Astrocyte (in vitro differentiated cells and primary cell): ENCODE data around the gene MGMT. TPM values are rescaled to one million over a fixed set of nuclear protein-coding genes. Genes with fewer than 3 reads are reported as not detected.

Experiments
- DNase-seq: peaks from one replicate; pipeline ENCODE4 v3.0.0-alpha.2; 2010; ENCODE audit warnings: low read depth
- FAIRE-seq: peaks from 2 replicates; lab custom pipeline; 2011; peaks lifted over from hg19 to GRCh38; lab: Jason Lieb, UNC
- H2AFZ ChIP-seq: 2 replicates; pipeline ENCODE4 v1.6.0; 2012; ENCODE audit warnings: low read depth, low read length, inconsistent platforms
- H3K27ac ChIP-seq: 2 replicates; pipeline ENCODE4 v1.5.1; 2011; ENCODE audit warnings: low read depth, low read length, inconsistent platforms
- H3K27me3 ChIP-seq: 2 replicates; pipeline ENCODE4 v1.6.0; 2011; ENCODE audit warnings: low read length, inconsistent platforms; ENCODE audit not compliant: insufficient read depth
- H3K36me3 ChIP-seq: 2 replicates; pipeline ENCODE4 v1.5.1; 2011; ENCODE audit warnings: low read length, inconsistent platforms; ENCODE audit not compliant: insufficient read depth
- H3K4me1 ChIP-seq: 2 replicates; pipeline ENCODE4 v1.5.1; 2011; ENCODE audit warnings: low read length, inconsistent platforms; ENCODE audit not compliant: insufficient read depth
- H3K4me2 ChIP-seq: 2 replicates; pipeline ENCODE4 v1.6.0; 2012; ENCODE audit warnings: low read length, inconsistent platforms
- H3K4me3 ChIP-seq: 2 replicates; pipeline ENCODE4 v1.5.1; 2011; ENCODE audit warnings: low read depth, mild to moderate bottlenecking, low read length, inconsistent platforms; ENCODE audit not compliant: insufficient read depth
- H3K79me2 ChIP-seq: 2 replicates; pipeline ENCODE4 v1.6.0; 2012; ENCODE audit warnings: mild to moderate bottlenecking, low read length, inconsistent platforms; ENCODE audit not compliant: insufficient read depth
- H3K9ac ChIP-seq: 2 replicates; pipeline ENCODE4 v1.6.0; 2012; ENCODE audit warnings: mild to moderate bottlenecking, low read length, inconsistent platforms
- H3K9me3 ChIP-seq: 2 replicates; pipeline ENCODE4 v1.5.1; 2012; ENCODE audit warnings: low read depth, mild to moderate bottlenecking, low read length, inconsistent platforms; ENCODE audit not compliant: insufficient read depth
- H4K20me1 ChIP-seq: 2 replicates; pipeline ENCODE4 v1.6.0; 2012; ENCODE audit warnings: low read length, inconsistent platforms; ENCODE audit not compliant: insufficient read depth
- H3K27ac Mint-ChIP-seq: one replicate; pipeline ENCODE4 v1.8.0; 2021; ENCODE audit warnings: mild to moderate bottlenecking, mixed read lengths; ENCODE audit not compliant: unreplicated experiment
- H3K27me3 Mint-ChIP-seq: one replicate; pipeline ENCODE4 v1.8.0; 2021; ENCODE audit warnings: low read depth, mixed read lengths; ENCODE audit not compliant: unreplicated experiment
- H3K36me3 Mint-ChIP-seq: one replicate; pipeline ENCODE4 v1.8.0; 2021; ENCODE audit warnings: low read depth, mixed read lengths; ENCODE audit not compliant: unreplicated experiment
- H3K4me1 Mint-ChIP-seq: one replicate; pipeline ENCODE4 v1.8.0; 2021; ENCODE audit warnings: low read depth, mixed read lengths; ENCODE audit not compliant: unreplicated experiment
- H3K4me3 Mint-ChIP-seq: one replicate; pipeline ENCODE4 v1.8.0; 2021; ENCODE audit warnings: mild to moderate bottlenecking, moderate library complexity, mixed read lengths; ENCODE audit not compliant: unreplicated experiment
- H3K9me3 Mint-ChIP-seq: one replicate; pipeline ENCODE4 v1.8.0; 2021; ENCODE audit warnings: mild to moderate bottlenecking, mixed read lengths; ENCODE audit not compliant: unreplicated experiment
- CTCF ChIP-seq: IDR thresholded peaks from 2 replicates; pipeline ENCODE4 v1.5.1; 2011; ENCODE audit warnings: low read depth, mild to moderate bottlenecking, inconsistent platforms, low read length, moderate library complexity; ENCODE audit not compliant: insufficient read depth
- EZH2 ChIP-seq: IDR thresholded peaks from 2 replicates; pipeline ENCODE4 v1.6.1; 2012; ENCODE audit warnings: mild to moderate bottlenecking, low read length, inconsistent platforms; ENCODE audit not compliant: insufficient read depth
- total RNA-seq: library from RNA; stranded (reverse); gene quantifications from 2 replicates; pipeline ENCODE4 v1.2.1, GENCODE V29; 2021

Gene MGMT
- total RNA-seq, 1 donor from 2014 or later: 9.5 TPM

GRCh38 chr10:129556316-129556715 is 89.3 kb downstream of the MGMT start:
- H3K4me3 ChIP-seq: no peak overlapping the region
- H3K4me2 ChIP-seq: no peak overlapping the region
- Mint-ChIP-seq H3K36me3 (peaks cover 3% of the 10 kb centered on the region), H3K9me3 (no peaks in the 10 kb centered on the region), H3K4me3 (no peak overlapping the region), H3K27ac (no peak overlapping the region), H3K4me1 (no peaks in the 10 kb centered on the region), H3K27me3 (no peaks in the 10 kb centered on the region)
- H3K27me3 ChIP-seq: no peaks in the 10 kb centered on the region
- no peaks in the 10 kb centered on the region for H3K79me2 ChIP-seq
- no peaks in the 10 kb centered on the region for H3K9me3 ChIP-seq
- no peaks in the 10 kb centered on the region for H4K20me1 ChIP-seq
- DNase-seq (no peak), FAIRE-seq (no peak)
- H3K4me1 ChIP-seq: no peaks in the 10 kb centered on the region
- no peak overlapping the region for H3K27ac ChIP-seq
- no peaks in the 10 kb centered on the region for H3K36me3 ChIP-seq
- H3K9ac ChIP-seq: no peak overlapping the region
- TF ChIP-seq EZH2 (no peak), CTCF (no peak)
- no peak overlapping the region for H2AFZ ChIP-seq

GRCh38 chr10:129560361-129560760 is 93.3 kb downstream of the MGMT start:
- H3K27me3 Mint-ChIP-seq: no peaks in the 10 kb centered on the region
- peaks cover 2% of the 10 kb centered on the region for H3K36me3 Mint-ChIP-seq
- H3K27ac ChIP-seq: no peak overlapping the region
- no peak overlapping the region for H3K4me2 ChIP-seq
- no peaks in the 10 kb centered on the region for H3K9me3 Mint-ChIP-seq
- H3K36me3 ChIP-seq: no peaks in the 10 kb centered on the region
- H3K9ac ChIP-seq: no peak overlapping the region
- no peak overlapping the region for H3K27ac Mint-ChIP-seq
- H4K20me1 ChIP-seq: no peaks in the 10 kb centered on the region
- no peaks in the 10 kb centered on the region for H3K9me3 ChIP-seq
- no peaks in the 10 kb centered on the region for H3K4me1 ChIP-seq
- H3K4me1 Mint-ChIP-seq: no peaks in the 10 kb centered on the region
- no peaks in the 10 kb centered on the region for H3K27me3 ChIP-seq
- FAIRE-seq: no peak
- no peak overlapping the region for H2AFZ ChIP-seq
- no peak overlapping the region for H3K4me3 ChIP-seq
- no peak for DNase-seq
- no peak for TF ChIP-seq CTCF
- H3K4me3 Mint-ChIP-seq: no peak overlapping the region
- H3K79me2 ChIP-seq: no peaks in the 10 kb centered on the region

- Histone ChIP-seq H3K27me3 (no peaks in the 10 kb centered on the region), H3K4me3 (no peak overlapping the region), H3K9me3 (no peaks in the 10 kb centered on the region), H3K27ac (no peak overlapping the region), H3K9ac (no peak overlapping the region), H3K36me3 (no peaks in the 10 kb centered on the region), H3K4me2 (no peak overlapping the region), H3K79me2 (no peaks in the 10 kb centered on the region), H3K4me1 (no peaks in the 10 kb centered on the region), H2AFZ (no peak overlapping the region), H4K20me1 (no peaks in the 10 kb centered on the region)
- peaks cover 4% of the 10 kb centered on the region for H3K36me3 Mint-ChIP-seq
- FAIRE-seq (no peak), DNase-seq (no peak)
- no peak overlapping the region for H3K27ac Mint-ChIP-seq
- H3K4me1 Mint-ChIP-seq: no peaks in the 10 kb centered on the region
- no peak overlapping the region for H3K4me3 Mint-ChIP-seq
- no peaks in the 10 kb centered on the region for H3K27me3 Mint-ChIP-seq
- no peak for TF ChIP-seq EZH2
- no peak for TF ChIP-seq CTCF
- no peaks in the 10 kb centered on the region for H3K9me3 Mint-ChIP-seq
Observed at GRCh38 chr10:129562487-129562886, 95.4 kb downstream of the MGMT start.
